NB4 (cell line): ENCODE results near the gene DRC1.

Experiments used
- CTCF ChIP-seq: IDR thresholded peaks from one replicate; pipeline ENCODE4 v1.5.1; 2012; ENCODE audit warnings: low read depth, low read length
- MYC ChIP-seq: IDR thresholded peaks from 2 replicates; pipeline ENCODE4 v1.6.1; 2011; ENCODE audit warnings: low read depth, low read length

- TF ChIP-seq MYC: no peak
- no peak for TF ChIP-seq CTCF
Measured at GRCh38 chr2:26463244-26464192, 61.8 kb downstream of the DRC1 start.
